GM12878 (cell line): ENCODE data around the gene TMEM39B. TPM values are rescaled to one million over a fixed set of nuclear protein-coding genes. Genes with fewer than 3 reads are reported as not detected.

Experiments used
- BCLAF1 ChIP-seq: fragments of 450-650 bp; IDR thresholded peaks from 2 replicates; pipeline ENCODE4 v1.6.1; 2017; ENCODE audit warnings: antibody characterized with exemption, mild to moderate bottlenecking, moderate library complexity
- CHD2 ChIP-seq: IDR thresholded peaks from 2 replicates; pipeline ENCODE4 v1.6.1; 2011; ENCODE audit warnings: low read depth, low read length, improper control_type of control experiment, borderline replicate concordance
- CREM ChIP-seq: IDR thresholded peaks from 2 replicates; pipeline ENCODE4 v1.6.1; 2014; ENCODE audit warnings: antibody characterized with exemption, low read depth
- FOXK2 ChIP-seq: fragments of 450-650 bp; IDR thresholded peaks from 2 replicates; pipeline ENCODE4 v1.6.1; 2017; ENCODE audit warnings: mild to moderate bottlenecking, moderate library complexity
- HDAC6 ChIP-seq: fragments of 200-600 bp; sonication (generic); IDR thresholded peaks from one replicate; pipeline ENCODE4 v1.8.0; 2017; ENCODE audit warnings: antibody characterized with exemption; ENCODE audit not compliant: unreplicated experiment
- PML ChIP-seq: IDR thresholded peaks from 2 replicates; pipeline ENCODE4 v1.6.1; 2012; ENCODE audit warnings: low read length, inconsistent platforms
- POU2F2 ChIP-seq: IDR thresholded peaks from 3 replicates; pipeline ENCODE4 v1.6.1; 2011; ENCODE audit warnings: low read depth, mild to moderate bottlenecking, low read length, borderline replicate concordance
- RAD21 ChIP-seq: IDR thresholded peaks from 2 replicates; pipeline ENCODE4 v1.6.1; 2011; ENCODE audit warnings: mild to moderate bottlenecking, low read depth, low read length, moderate library complexity; ENCODE audit not compliant: insufficient read depth
- RB1 ChIP-seq: fragments of 450-650 bp; formaldehyde crosslinking; IDR thresholded peaks from 2 replicates; pipeline ENCODE4 v1.6.1; 2017; ENCODE audit warnings: mild to moderate bottlenecking, borderline replicate concordance
- RBBP5 ChIP-seq: fragments of 200-600 bp; sonication (generic); conservative IDR thresholded peaks from 2 replicates; pipeline ENCODE4 v1.6.1; 2016
- STAT1 ChIP-seq: fragments of 450-650 bp; conservative IDR thresholded peaks from 2 replicates; pipeline ENCODE4 v1.6.1; 2014; ENCODE audit warnings: antibody characterized with exemption, mild to moderate bottlenecking
- ZBTB40 ChIP-seq: fragments of 450-650 bp; IDR thresholded peaks from 2 replicates; pipeline ENCODE4 v1.6.1; 2016; ENCODE audit warnings: mild to moderate bottlenecking, moderate library complexity, borderline replicate concordance
- polyA plus RNA-seq, 11 experiments: library from polyadenylated mRNA; depleted of rRNA in 4 of 11; unstranded in 6 of 11; stranded (reverse) in 5 of 11; fragments of >200 nt; fragmentation: Nextera tagmentation in 4 of 11; fragmentation: Illumina TruSeq in 1 of 11; extraction: Ambion mirVana in 4 of 11; extraction: Trizol in 1 of 11; gene quantifications; 1 replicate in 1 of 11; 2 replicates in 10 of 11; pipeline versions ENCODE4 v1.2.1 to v1.2.3, GENCODE V29; 2011 to 2016; ENCODE audit warnings: inconsistent platforms in 2 of 11, missing spikeins in 2 of 11, low read depth in 1 of 11
- total RNA-seq, 4 experiments: library from RNA; depleted of rRNA in 3 of 4; stranded (reverse); fragments of >200 nt in 3 of 4; fragmentation: Illumina TruSeq in 1 of 4; extraction: Trizol in 1 of 4; gene quantifications; 2 replicates each; pipeline versions ENCODE4 v1.2.1 to v1.2.3, GENCODE V29; 2013 to 2021
- TF ChIP-seq, protein P1 (sequence below): IDR thresholded peaks from 2 replicates; pipeline ENCODE4 v1.6.1; 2012; ENCODE audit warnings: improper control_type of control experiment, low read depth, low read length; ENCODE audit not compliant: insufficient replicate concordance
- TF ChIP-seq, protein P2 (sequence below): fragments of 450-650 bp; IDR thresholded peaks from 2 replicates; pipeline ENCODE4 v1.6.1; 2014; ENCODE audit warnings: mild to moderate bottlenecking

TMEM39B gene
- total and polyA plus RNA-seq, 10 of the 15 experiments (the other 5 are each of a cell fraction or from before 2014, with no cell fraction given) = 2.3 to 27.2 (median 12.3) TPM

GRCh38 chr1:32107742-32108661 is 35.3 kb downstream of the TMEM39B start, which contains the start of gene KPNA6 (continued):
- TF ChIP-seq, protein P1, sequence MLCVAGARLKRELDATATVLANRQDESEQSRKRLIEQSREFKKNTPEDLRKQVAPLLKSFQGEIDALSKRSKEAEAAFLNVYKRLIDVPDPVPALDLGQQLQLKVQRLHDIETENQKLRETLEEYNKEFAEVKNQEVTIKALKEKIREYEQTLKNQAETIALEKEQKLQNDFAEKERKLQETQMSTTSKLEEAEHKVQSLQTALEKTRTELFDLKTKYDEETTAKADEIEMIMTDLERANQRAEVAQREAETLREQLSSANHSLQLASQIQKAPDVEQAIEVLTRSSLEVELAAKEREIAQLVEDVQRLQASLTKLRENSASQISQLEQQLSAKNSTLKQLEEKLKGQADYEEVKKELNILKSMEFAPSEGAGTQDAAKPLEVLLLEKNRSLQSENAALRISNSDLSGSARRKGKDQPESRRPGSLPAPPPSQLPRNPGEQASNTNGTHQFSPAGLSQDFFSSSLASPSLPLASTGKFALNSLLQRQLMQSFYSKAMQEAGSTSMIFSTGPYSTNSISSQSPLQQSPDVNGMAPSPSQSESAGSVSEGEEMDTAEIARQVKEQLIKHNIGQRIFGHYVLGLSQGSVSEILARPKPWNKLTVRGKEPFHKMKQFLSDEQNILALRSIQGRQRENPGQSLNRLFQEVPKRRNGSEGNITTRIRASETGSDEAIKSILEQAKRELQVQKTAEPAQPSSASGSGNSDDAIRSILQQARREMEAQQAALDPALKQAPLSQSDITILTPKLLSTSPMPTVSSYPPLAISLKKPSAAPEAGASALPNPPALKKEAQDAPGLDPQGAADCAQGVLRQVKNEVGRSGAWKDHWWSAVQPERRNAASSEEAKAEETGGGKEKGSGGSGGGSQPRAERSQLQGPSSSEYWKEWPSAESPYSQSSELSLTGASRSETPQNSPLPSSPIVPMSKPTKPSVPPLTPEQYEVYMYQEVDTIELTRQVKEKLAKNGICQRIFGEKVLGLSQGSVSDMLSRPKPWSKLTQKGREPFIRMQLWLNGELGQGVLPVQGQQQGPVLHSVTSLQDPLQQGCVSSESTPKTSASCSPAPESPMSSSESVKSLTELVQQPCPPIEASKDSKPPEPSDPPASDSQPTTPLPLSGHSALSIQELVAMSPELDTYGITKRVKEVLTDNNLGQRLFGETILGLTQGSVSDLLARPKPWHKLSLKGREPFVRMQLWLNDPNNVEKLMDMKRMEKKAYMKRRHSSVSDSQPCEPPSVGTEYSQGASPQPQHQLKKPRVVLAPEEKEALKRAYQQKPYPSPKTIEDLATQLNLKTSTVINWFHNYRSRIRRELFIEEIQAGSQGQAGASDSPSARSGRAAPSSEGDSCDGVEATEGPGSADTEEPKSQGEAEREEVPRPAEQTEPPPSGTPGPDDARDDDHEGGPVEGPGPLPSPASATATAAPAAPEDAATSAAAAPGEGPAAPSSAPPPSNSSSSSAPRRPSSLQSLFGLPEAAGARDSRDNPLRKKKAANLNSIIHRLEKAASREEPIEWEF = peak; percentile 62
- TF ChIP-seq RAD21 = no peak
- TF ChIP-seq STAT1 = no peak
- TF ChIP-seq FOXK2 = no peak
- peak; percentile 42 for TF ChIP-seq CREM
- peak; percentile 75; the same call in 1 of the 2 replicates for TF ChIP-seq ZBTB40
- TF ChIP-seq, protein P2, sequence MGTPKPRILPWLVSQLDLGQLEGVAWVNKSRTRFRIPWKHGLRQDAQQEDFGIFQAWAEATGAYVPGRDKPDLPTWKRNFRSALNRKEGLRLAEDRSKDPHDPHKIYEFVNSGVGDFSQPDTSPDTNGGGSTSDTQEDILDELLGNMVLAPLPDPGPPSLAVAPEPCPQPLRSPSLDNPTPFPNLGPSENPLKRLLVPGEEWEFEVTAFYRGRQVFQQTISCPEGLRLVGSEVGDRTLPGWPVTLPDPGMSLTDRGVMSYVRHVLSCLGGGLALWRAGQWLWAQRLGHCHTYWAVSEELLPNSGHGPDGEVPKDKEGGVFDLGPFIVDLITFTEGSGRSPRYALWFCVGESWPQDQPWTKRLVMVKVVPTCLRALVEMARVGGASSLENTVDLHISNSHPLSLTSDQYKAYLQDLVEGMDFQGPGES = no peak
- no peak for TF ChIP-seq HDAC6
- no peak for TF ChIP-seq BCLAF1
- TF ChIP-seq PML = peak; percentile 76
- no peak for TF ChIP-seq POU2F2
- TF ChIP-seq RB1 = no peak
- TF ChIP-seq RBBP5 = peak; percentile 69; the same call in 1 of the 2 replicates
- 0 out of 2 replicates have a peak, but pooled peaks have one; percentile 21 for TF ChIP-seq CHD2
